ENCODE results near the gene CXXC4. TPM values are rescaled to one million over a fixed set of nuclear protein-coding genes. Genes with fewer than 3 reads are reported as not detected.

The CXXC4 gene
- total RNA-seq, 1 experiment from 2014 or later = 4.2 TPM

DNA sequence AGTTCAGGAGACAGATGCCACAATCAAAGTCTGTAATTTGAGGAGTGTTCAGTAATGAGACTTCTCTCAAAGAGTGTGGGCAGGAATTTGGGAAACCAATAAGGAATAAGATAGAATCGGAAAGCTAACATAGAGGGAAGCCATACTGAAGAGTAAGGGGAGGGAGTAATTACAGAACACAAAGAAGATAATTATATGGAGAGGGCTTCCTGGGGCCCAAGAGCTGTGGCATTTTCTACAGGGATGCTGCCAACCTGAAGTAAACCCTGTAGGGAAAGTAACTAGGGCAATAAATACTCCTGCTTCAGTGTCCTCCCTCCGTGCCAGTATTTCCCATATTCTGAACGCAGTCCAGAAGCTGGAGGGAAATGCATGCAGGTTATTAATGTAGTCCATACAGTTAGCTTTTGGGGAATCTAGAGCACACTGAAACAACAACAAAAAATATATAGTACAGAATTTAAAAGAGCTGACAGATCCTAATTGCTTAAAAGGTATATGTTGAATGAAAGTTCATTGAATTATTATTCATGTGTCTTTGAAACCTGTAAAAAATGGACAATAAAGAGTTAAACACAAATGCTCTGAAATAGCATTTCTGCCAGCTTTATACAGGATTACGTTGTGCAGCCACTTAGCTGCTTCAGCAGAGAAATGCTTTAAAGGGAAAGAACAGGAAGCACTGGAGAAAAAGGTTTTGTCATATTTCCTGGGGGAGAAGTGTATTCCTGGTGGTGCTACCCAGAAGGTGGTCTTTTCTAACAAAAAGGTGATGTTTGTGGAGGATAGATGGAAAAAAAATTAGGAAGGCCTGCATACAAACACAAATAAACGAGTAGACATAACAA is 48.0 kb downstream of the CXXC4 start:
- Histone ChIP-seq H2BK15ac (ENCODE audit: low read depth, low read length) (no peak overlapping the region), H2AFZ (ENCODE audit: low read length) (no peak overlapping the region), H4K20me1 (ENCODE audit: control insufficient read depth, insufficient read depth, insufficient read length) (no peaks in the 10 kb centered on the region), H3K79me2 (ENCODE audit: insufficient read depth, low read length) (no peaks in the 10 kb centered on the region), H2BK5ac (ENCODE audit: insufficient read length, low read length) (no peak overlapping the region), H2BK120ac (ENCODE audit: low read depth, low read length, poor library complexity, severe bottlenecking) (no peak overlapping the region), H2AK5ac (ENCODE audit: insufficient read length, low read length) (no peak overlapping the region), H3K4ac (ENCODE audit: low read depth, low read length) (no peak overlapping the region), H3K23me2 (ENCODE audit: insufficient read length, low read depth, low read length, poor library complexity, severe bottlenecking) (no peaks in the 10 kb centered on the region), H3K27ac (ENCODE audit: insufficient read length, low read depth, low read length) (no peak overlapping the region), H3K9ac (ENCODE audit: extremely low read depth, insufficient read length, low read length) (no peak overlapping the region), H4K5ac (ENCODE audit: insufficient read length, low read depth, low read length) (no peak overlapping the region), H3K79me1 (ENCODE audit: insufficient read depth, low read depth, low read length, poor library complexity, severe bottlenecking) (no peaks in the 10 kb centered on the region), H4K8ac (replicated peaks; ENCODE audit: insufficient read length, low read depth, low read length) (no peak overlapping the region), H3K14ac (ENCODE audit: insufficient read depth, low read length) (no peak overlapping the region), H2BK12ac (ENCODE audit: insufficient read length, low read depth, low read length) (no peak overlapping the region), H3K4me1 (ENCODE audit: insufficient read depth, low read length) (peaks cover 2% of the 10 kb centered on the region; the same call in 1 of the 2 replicates), H3K9me3 (ENCODE audit: control insufficient read depth, low read depth, low read length) (no peaks in the 10 kb centered on the region), H2BK20ac (ENCODE audit: low read depth, low read length, poor library complexity, severe bottlenecking) (no peak overlapping the region), H3K4me2 (ENCODE audit: insufficient read depth, insufficient read length, low read length) (no peak overlapping the region), H4K91ac (ENCODE audit: insufficient read length, low read depth, low read length) (no peak overlapping the region), H3K27me3 (ENCODE audit: insufficient read depth, low read length) (no peaks in the 10 kb centered on the region), H3T11ph (ENCODE audit: low read length) (no peak overlapping the region), H3K18ac (ENCODE audit: insufficient read length, low read depth, low read length) (no peak overlapping the region), H3K56ac (ENCODE audit: insufficient read length, low read depth, low read length) (no peak overlapping the region), H3K23ac (ENCODE audit: insufficient read length, low read depth, low read length) (no peak overlapping the region)
- H3K36me3 Mint-ChIP-seq (ENCODE audit: insufficient read depth in 1 of 3, low read depth in 3 of 3) = no peaks in the 10 kb centered on the region
- H3K9me3 Mint-ChIP-seq = no peaks in the 10 kb centered on the region; a peak in 1 of 5 replicates
- H3K4me3 Mint-ChIP-seq = no peak overlapping the region
- H3K27me3 Mint-ChIP-seq (ENCODE audit: low read depth) = no peaks in the 10 kb centered on the region
- no CpG with 5 or more reads among the region's 5 CpGs for WGBS (ENCODE audit: extremely low coverage, insufficient read length, low lambda C conversion rate)
- TF ChIP-seq, protein P1, sequence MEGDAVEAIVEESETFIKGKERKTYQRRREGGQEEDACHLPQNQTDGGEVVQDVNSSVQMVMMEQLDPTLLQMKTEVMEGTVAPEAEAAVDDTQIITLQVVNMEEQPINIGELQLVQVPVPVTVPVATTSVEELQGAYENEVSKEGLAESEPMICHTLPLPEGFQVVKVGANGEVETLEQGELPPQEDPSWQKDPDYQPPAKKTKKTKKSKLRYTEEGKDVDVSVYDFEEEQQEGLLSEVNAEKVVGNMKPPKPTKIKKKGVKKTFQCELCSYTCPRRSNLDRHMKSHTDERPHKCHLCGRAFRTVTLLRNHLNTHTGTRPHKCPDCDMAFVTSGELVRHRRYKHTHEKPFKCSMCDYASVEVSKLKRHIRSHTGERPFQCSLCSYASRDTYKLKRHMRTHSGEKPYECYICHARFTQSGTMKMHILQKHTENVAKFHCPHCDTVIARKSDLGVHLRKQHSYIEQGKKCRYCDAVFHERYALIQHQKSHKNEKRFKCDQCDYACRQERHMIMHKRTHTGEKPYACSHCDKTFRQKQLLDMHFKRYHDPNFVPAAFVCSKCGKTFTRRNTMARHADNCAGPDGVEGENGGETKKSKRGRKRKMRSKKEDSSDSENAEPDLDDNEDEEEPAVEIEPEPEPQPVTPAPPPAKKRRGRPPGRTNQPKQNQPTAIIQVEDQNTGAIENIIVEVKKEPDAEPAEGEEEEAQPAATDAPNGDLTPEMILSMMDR (conservative IDR thresholded peaks at IDR 0.05) = no peak
- DNase-seq = no peak
- H3K27ac Mint-ChIP-seq = no peak overlapping the region
- H3K4me1 Mint-ChIP-seq = peaks cover under 1 to 1% of the 10 kb centered on the region in 2 experiments
